GM12865 (cell line): ENCODE results near the gene ITFG2.

Experiments used
- DNase-seq: peaks from one replicate; pipeline ENCODE4 v3.0.0; 2010; ENCODE audit warnings: low read depth
- H3K4me3 ChIP-seq: 2 replicates; pipeline ENCODE4 v1.5.1; 2011; ENCODE audit warnings: mild to moderate bottlenecking, low read depth, low read length, control low read depth
- TF ChIP-seq, protein P1 (sequence below): IDR thresholded peaks from 2 replicates; pipeline ENCODE4 v1.5.1; 2011; ENCODE audit warnings: low read length, control low read depth, low read depth, inconsistent platforms; ENCODE audit not compliant: insufficient read depth; ENCODE audit errors: missing control alignments

Gene ITFG2

DNA sequence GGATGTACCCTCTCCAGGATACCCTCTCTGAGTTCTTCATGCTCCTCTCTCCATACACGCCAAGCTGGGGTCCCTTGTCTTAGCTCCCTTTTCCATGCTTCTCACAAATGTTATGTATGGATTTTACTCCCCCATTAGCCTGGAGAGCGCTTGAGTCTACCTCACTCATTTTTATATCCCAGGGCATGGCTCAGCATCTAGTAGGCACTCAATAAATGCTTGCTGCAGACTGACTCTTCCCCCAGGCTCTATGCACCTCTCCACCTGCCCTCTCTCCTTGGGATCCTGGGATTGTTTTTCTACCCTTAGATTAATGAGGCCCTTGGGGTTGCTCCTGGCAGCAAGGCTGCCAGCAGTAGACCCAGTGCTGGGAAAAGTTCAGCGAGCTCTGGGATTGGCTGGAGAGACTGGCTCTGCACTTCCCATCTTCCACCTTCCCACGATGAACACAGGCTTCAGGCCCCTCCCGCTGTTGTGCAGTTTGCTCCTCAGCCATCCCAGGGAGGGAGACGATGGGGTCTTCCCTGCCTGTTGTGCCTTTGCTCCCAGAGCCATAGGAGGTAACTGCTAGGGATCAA is 20.2 kb downstream of the ITFG2 start:
- TF ChIP-seq, protein P1, sequence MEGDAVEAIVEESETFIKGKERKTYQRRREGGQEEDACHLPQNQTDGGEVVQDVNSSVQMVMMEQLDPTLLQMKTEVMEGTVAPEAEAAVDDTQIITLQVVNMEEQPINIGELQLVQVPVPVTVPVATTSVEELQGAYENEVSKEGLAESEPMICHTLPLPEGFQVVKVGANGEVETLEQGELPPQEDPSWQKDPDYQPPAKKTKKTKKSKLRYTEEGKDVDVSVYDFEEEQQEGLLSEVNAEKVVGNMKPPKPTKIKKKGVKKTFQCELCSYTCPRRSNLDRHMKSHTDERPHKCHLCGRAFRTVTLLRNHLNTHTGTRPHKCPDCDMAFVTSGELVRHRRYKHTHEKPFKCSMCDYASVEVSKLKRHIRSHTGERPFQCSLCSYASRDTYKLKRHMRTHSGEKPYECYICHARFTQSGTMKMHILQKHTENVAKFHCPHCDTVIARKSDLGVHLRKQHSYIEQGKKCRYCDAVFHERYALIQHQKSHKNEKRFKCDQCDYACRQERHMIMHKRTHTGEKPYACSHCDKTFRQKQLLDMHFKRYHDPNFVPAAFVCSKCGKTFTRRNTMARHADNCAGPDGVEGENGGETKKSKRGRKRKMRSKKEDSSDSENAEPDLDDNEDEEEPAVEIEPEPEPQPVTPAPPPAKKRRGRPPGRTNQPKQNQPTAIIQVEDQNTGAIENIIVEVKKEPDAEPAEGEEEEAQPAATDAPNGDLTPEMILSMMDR = no peak
- no peak overlapping the region for H3K4me3 ChIP-seq
- DNase-seq = no peak

DNA sequence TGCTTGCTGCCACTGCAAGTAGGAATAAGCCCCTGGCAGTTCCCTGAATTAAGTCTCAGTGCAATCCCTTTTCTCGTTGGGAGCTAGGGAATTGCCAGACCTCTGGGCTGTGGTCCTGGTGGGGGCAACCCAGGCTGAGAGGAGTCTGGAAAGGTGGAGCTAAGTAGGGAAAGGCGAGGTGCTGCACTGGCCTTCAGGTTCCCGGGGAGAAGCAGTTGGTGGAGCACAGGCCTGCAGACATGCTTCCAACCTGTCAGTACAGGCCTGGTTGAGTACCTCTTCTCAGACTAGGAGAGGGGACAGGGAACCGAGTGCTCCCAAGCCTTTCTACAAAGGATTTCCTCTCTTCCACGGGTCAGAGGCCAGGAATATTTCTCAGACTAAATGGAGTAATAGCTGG is 20.9 kb downstream of the ITFG2 start:
- TF ChIP-seq, protein P1 = no peak
- no peak for DNase-seq
- no peak overlapping the region for H3K4me3 ChIP-seq

DNA sequence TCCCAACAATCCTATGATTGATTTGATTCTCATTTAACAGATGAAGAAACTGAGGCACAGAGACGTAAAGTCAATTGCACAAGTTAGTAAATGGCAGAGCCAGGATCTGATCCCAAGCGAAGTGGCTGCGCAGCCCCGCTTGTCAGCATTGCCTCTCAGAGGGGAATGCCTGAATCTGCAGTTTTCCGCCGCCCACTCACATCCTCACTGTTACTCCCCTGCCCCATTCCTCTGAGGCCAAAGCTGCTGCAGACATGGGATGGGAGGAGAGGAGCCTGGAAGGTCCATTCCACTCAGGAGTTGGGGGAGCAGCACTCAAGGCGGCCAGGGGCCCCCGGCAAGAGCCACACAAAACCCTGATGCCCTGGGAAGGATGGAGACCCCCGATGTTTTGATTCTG is 21.3 kb downstream of the ITFG2 start:
- no peak overlapping the region for H3K4me3 ChIP-seq
- TF ChIP-seq, protein P1 = no peak
- DNase-seq = no peak

DNA sequence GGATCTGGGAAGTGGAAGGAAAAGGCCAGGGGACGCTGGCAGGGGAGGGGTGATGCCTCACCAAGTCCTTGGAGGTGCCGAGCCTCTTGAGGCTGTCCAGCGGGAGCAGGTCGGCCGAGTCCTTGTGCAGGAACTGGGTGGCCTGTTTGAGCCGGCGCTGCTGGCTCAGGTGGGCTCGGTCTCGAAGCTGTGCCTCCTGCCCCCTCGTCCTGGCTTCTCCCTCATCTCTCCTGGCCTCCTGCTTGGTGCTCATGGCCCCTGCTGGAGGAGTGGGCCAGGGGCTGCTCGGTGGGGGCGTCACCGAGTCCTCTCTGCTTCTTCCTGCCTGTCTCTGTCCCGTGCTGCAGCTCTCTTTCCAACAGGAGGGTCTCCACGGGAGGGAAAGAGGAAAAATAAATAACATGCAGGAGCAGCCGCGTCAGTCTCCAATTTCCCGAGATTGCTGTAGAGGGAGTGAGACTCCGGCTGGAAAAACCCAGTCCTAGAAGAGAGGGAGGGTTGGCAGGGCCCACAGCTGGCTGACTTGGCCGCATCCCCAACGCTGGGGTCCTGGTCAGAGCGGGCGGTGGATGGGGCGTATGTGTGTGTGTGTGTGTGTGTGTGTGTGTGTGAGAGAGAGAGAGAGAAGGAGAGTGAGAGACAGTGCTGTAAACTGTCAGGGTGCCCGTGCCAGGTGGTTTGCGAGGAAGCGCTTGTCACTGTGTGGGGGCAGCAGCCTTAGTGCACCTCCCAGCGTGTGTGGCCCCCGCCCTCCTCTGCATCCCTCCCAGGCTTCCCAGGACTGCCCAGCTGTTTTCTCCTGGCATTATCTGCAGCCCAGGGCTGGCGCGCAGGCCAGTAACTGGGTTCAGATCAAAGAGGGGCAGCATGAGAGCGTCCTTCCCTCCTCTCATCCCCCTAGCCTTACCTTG is 22.4 kb downstream of the ITFG2 start, which contains the start of gene NRIP2:
TSS of gene NRIP2 (minus strand) at position 455 of the 911 bp plus-strand sequence. CDS start at position 403, 52 bp downstream.
- no peak for DNase-seq
- TF ChIP-seq, protein P1 = no peak
- H3K4me3 ChIP-seq = no peak within 1 kb of the TSS

DNA sequence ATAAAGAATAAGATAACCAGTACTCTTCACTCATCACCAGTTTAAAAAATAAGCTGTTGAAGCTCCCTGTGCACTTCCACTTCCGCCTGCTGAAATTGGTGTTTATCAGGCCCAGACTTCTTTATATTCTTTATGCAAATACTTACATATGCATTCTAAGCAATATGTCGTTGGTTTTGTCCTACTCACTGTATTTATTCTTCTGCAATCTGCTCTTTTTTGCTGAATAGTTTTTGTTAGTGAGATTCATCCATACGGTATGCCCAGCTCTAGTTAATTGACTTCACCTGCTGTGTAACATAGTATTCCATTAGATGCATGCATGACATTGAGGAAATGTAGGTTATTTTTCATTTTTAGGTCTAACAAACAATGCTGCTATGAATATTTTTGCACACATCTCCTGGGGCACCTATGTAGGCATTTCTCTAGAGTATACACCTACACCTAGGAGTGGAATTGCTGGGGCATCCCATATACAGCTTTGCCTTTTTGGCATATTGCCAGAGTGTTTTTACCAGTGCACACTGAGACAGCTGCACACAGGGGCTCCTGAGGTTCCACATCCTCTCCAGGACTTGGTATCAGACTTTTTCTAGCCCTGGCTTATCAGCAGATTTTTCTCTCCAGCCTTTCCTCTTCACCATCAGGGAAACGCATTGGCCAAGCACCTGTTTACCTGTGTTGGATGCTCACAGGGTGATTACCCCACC is 23.4 kb downstream of the ITFG2 start:
- no peak overlapping the region for H3K4me3 ChIP-seq
- TF ChIP-seq, protein P1 = no peak
- no peak for DNase-seq

DNA sequence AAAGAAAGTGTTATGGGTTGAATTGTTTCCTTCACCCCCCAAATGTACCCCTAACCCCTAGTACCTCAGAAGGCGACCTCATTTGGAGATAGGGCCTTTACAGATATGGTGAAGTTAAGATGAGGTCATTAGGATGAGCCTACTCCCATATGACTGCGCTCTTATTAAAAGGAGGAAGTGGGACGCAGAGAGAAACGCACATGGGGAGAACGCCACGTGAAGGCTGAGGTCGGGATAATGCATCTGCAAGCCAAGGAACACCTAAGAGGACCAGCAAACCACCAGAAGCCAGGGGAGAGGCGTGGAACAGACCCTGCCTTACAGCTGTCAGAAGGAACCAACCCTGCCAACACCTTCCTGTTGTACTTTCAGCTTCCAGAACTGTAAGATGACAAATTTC is 24.1 kb downstream of the ITFG2 start:
- H3K4me3 ChIP-seq = no peak overlapping the region
- DNase-seq = no peak
- TF ChIP-seq, protein P1 = no peak
